WERI-Rb-1 (cell line): ENCODE results near the gene MYG1.
A peak's percentile ranks its signal among the peaks of the same experiment; 100 is the strongest.

Experiments
- DNase-seq: peaks from one replicate; pipeline ENCODE4 v3.0.0-alpha.2; 2020
- H3K27ac ChIP-seq: fragments of 250-450 bp; sonication (Bioruptor Pico); 2 replicates; pipeline ENCODE4 v1.5.1; 2020; ENCODE audit warnings: mild to moderate bottlenecking, moderate library complexity
- H3K27me3 ChIP-seq: fragments of 250-450 bp; sonication (Bioruptor Pico); 2 replicates; pipeline ENCODE4 v1.5.1; 2021; ENCODE audit warnings: mild to moderate bottlenecking, low read depth, moderate library complexity; ENCODE audit not compliant: insufficient read depth, severe bottlenecking
- H3K36me3 ChIP-seq: fragments of 250-450 bp; sonication (Bioruptor Pico); 2 replicates; pipeline ENCODE4 v1.5.1; 2020; ENCODE audit warnings: mild to moderate bottlenecking, moderate library complexity
- H3K4me3 ChIP-seq: 2 replicates; pipeline ENCODE4 v1.5.1; 2011; ENCODE audit warnings: low read depth, mild to moderate bottlenecking, control low read depth, low read length
- H3K9me3 ChIP-seq: fragments of 250-450 bp; sonication (Bioruptor Pico); 2 replicates; pipeline ENCODE4 v1.5.1; 2021; ENCODE audit warnings: mild to moderate bottlenecking, moderate library complexity; ENCODE audit not compliant: severe bottlenecking
- CTCF ChIP-seq: IDR thresholded peaks from 2 replicates; pipeline ENCODE4 v1.5.1; 2011; ENCODE audit warnings: low read depth, mild to moderate bottlenecking, control low read depth, inconsistent platforms, low read length

The MYG1 gene

GRCh38 chr12:53346491-53346890 lies 47.0 kb downstream of the MYG1 start:
- no peak for TF ChIP-seq CTCF
- no peak for DNase-seq
- Histone ChIP-seq H3K9me3 (no peaks in the 10 kb centered on the region), H3K27me3 (no peaks in the 10 kb centered on the region), H3K27ac (no peak overlapping the region), H3K36me3 (no peaks in the 10 kb centered on the region), H3K4me3 (no peak overlapping the region)

DNA sequence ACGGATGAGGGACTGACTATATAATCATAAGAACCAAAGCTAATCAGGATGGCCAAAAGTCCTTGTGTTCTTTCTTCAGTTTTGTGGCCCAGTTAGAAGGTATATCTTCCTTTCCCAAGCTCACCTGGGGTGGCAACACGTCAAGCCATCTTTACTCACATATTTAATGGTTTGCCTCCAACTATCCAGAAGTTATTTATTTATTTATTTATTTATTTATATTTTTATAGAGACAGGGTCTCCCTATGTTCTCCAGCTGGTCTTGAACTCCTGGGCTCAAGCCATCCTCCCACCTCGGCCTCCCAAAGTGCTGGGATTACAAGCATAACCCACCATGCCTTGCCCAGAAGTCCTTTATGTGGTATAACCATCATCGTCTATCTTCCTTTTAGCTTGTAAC lies 48.4 kb downstream of the MYG1 start:
- no peak overlapping the region for H3K4me3 ChIP-seq
- no peak for DNase-seq
- H3K27me3 ChIP-seq, result no peaks in the 10 kb centered on the region
- no peak for TF ChIP-seq CTCF
- H3K27ac ChIP-seq, result no peak overlapping the region
- no peaks in the 10 kb centered on the region for H3K9me3 ChIP-seq
- no peaks in the 10 kb centered on the region for H3K36me3 ChIP-seq

DNA sequence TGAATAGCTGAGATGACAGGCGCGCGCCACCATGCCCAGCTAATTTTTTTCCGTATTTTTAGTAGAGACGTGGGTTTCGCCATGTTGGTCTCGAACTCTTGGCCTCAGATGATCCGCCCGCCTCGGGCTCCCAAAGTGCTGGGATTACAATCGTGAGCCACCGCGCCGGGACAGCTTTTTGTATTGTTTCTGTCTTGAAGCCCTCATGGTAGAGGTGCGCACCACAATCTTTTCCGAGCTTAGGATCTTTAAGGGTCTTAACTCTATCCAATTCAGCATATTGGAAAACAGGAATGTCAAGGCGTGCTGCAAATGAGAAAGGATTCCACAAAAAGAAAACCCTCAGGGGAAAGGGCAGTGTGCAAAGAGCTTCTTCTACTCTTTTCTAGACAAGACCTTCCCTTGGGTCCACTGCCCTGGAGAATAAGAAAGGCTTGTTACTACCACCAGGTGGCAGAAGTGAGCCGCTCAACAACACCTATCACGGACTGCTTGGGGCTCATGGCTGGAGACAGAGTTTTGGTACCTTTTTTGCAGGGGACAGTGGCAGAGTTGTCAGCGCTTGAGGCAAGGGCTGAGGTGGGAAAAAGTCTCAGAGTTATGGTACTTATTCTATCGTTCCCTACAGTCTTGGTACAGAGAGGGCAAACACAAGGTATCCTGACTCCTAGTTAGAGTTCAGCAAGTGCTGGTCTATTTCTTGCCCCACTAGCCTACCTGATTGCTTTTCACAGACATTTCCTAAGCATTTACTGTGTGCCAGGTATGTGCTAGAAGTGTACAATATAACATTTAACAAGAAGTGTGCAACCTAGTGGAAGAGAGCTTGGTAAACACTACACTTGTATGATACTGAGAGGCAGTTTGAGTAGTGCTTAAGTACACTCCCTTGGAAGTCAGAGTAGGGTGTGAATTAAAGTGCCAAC lies 53.1 kb downstream of the MYG1 start:
- peak; percentile 81 for DNase-seq
- no peak overlapping the region for H3K27ac ChIP-seq
- H3K4me3 ChIP-seq, result no peak overlapping the region
- H3K27me3 ChIP-seq, result no peaks in the 10 kb centered on the region
- H3K9me3 ChIP-seq, result no peaks in the 10 kb centered on the region
- TF ChIP-seq CTCF, result peak; percentile 80
- no peaks in the 10 kb centered on the region for H3K36me3 ChIP-seq

GRCh38 chr12:53353257-53353655 lies 53.8 kb downstream of the MYG1 start:
- Histone ChIP-seq H3K27me3 (no peaks in the 10 kb centered on the region), H3K4me3 (no peak overlapping the region), H3K36me3 (no peaks in the 10 kb centered on the region), H3K9me3 (no peaks in the 10 kb centered on the region), H3K27ac (no peak overlapping the region)
- no peak for DNase-seq
- TF ChIP-seq CTCF, result no peak

GRCh38 chr12:53355121-53355520 lies 55.6 kb downstream of the MYG1 start:
- Histone ChIP-seq H3K27ac (no peak overlapping the region), H3K27me3 (no peaks in the 10 kb centered on the region), H3K9me3 (no peaks in the 10 kb centered on the region), H3K36me3 (no peaks in the 10 kb centered on the region), H3K4me3 (no peak overlapping the region)
- TF ChIP-seq CTCF, result no peak
- DNase-seq, result no peak
